Epithelial cell of esophagus (primary cell): ENCODE measurements around the gene EGFR.

Experiments
- DNase-seq: peaks from one replicate; pipeline ENCODE4 v3.0.0; 2010; ENCODE audit warnings: low read depth
- H3K4me3 ChIP-seq: 2 replicates; pipeline ENCODE4 v1.5.1; 2011; ENCODE audit warnings: mild to moderate bottlenecking, low read length, control low read depth
- TF ChIP-seq, protein P1 (sequence below): IDR thresholded peaks from 2 replicates; pipeline ENCODE4 v1.5.1; 2011; ENCODE audit warnings: low read depth, mild to moderate bottlenecking, low read length, control low read depth, inconsistent platforms; ENCODE audit not compliant: insufficient read depth; ENCODE audit errors: missing control alignments

Gene EGFR

GRCh38 chr7:54985426-54986330 is 33.1 kb upstream of the EGFR start:
- H3K4me3 ChIP-seq, result no peak overlapping the region
- TF ChIP-seq, protein P1, sequence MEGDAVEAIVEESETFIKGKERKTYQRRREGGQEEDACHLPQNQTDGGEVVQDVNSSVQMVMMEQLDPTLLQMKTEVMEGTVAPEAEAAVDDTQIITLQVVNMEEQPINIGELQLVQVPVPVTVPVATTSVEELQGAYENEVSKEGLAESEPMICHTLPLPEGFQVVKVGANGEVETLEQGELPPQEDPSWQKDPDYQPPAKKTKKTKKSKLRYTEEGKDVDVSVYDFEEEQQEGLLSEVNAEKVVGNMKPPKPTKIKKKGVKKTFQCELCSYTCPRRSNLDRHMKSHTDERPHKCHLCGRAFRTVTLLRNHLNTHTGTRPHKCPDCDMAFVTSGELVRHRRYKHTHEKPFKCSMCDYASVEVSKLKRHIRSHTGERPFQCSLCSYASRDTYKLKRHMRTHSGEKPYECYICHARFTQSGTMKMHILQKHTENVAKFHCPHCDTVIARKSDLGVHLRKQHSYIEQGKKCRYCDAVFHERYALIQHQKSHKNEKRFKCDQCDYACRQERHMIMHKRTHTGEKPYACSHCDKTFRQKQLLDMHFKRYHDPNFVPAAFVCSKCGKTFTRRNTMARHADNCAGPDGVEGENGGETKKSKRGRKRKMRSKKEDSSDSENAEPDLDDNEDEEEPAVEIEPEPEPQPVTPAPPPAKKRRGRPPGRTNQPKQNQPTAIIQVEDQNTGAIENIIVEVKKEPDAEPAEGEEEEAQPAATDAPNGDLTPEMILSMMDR, result no peak
- DNase-seq, result peak; percentile 92

- TF ChIP-seq, protein P1, result no peak
- DNase-seq, result peak; percentile 43
- H3K4me3 ChIP-seq, result no peak overlapping the region
Observed at GRCh38 chr7:54986716-54987115, 32.1 kb upstream of the EGFR start.

GRCh38 chr7:54987772-54988171 is 31.0 kb upstream of the EGFR start:
- TF ChIP-seq, protein P1, result no peak
- no peak for DNase-seq
- no peak overlapping the region for H3K4me3 ChIP-seq

- TF ChIP-seq, protein P1, result no peak
- H3K4me3 ChIP-seq, result no peak overlapping the region
- DNase-seq, result no peak
Observed at GRCh38 chr7:54988516-54988915, 30.3 kb upstream of the EGFR start.

DNA sequence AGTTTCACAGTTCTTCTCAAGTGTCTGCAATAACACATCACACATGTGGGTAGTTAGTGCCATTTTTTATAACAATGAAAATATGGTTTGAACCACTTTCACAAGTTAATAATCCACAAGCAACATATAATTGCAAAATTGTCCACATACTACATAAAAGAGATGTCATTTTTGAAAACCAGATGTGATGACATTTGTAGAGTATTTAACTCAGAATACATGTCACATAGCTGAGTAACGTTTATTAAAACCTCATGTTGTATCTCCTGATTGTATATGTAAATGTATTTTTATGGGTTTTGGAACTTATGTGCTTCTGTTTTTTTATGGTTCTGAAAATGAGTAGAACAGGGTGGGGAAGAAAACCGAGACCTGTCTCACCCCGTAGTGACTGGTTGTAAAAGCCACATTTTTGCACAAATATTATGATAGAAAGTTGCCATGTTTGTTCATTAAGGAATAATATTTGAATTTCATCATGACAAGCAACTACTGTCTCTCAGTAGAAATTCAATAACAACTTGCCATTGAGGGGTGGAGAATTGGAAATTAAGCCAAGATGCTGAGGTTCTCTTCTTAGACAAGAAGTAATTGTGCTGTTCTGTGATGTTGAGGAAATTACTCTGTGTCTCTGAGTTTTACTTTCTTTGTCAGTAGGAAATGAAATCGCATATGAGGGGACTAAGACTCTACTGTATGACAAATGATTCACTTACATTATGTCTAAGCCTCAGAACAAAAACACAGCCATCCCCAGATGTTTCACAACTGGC is 29.2 kb upstream of the EGFR start:
- TF ChIP-seq, protein P1, result no peak
- H3K4me3 ChIP-seq, result no peak overlapping the region
- no peak for DNase-seq

DNA sequence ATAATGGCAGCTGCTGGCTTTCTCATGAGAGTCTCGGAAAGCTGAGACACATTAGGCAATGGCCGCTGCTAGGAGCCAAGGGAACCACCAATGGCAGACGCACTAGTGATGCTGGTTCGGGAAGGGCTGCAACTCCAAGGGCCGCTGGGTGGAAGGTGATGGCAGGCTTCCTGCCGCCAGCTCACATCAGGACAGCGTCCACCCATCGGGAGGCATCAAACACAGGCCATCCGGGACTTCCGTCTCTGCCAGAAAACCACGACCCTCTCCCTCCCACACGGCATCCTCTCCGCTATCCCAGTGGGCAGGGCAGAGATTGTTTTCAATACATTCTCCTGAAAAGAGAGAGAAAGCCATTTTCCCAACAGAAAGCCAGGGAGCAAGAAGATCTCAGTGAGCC is 27.5 kb upstream of the EGFR start:
- DNase-seq, result no peak
- H3K4me3 ChIP-seq, result no peak overlapping the region
- TF ChIP-seq, protein P1, result no peak
